ENCODE results near the gene NUP88.
"Not testable (repeated sequence)": the region's sequence is repeated elsewhere in the genome, so short reads cannot be mapped to it uniquely, and the experiment has no call there.

Gene NUP88

GRCh38 chr17:5444209-5444608 lies 24.7 kb upstream of the NUP88 start:
- no peak for DNase-seq (ENCODE audit: low read depth)

GRCh38 chr17:5443728-5444127 lies 24.3 kb upstream of the NUP88 start:
- H3K4me3 ChIP-seq (ENCODE audit: low read depth, low read length), result no peak overlapping the region
- no peak for TF ChIP-seq CTCF (IDR thresholded peaks at IDR 0.05; ENCODE audit: control insufficient read depth, extremely low read depth, insufficient read depth)
- no peak for DNase-seq (ENCODE audit: low read depth)

More at GRCh38 chr17:5444209-5444608, 24.7 kb upstream of the NUP88 start:
- H3K4me3 ChIP-seq (ENCODE audit: low read depth, low read length), result no peak overlapping the region
- no peak for TF ChIP-seq CTCF (IDR thresholded peaks at IDR 0.05; ENCODE audit: control insufficient read depth, extremely low read depth, insufficient read depth)

GRCh38 chr17:5439446-5439764 lies 19.9 kb upstream of the NUP88 start:
- peak overlapping the region; percentile 95 for H3K4me3 ChIP-seq (ENCODE audit: low read depth, low read length)
- no peak for TF ChIP-seq CTCF (IDR thresholded peaks at IDR 0.05; ENCODE audit: control insufficient read depth, extremely low read depth, insufficient read depth)
- DNase-seq (ENCODE audit: low read depth), result no peak

- peak within 1 kb of the TSS; percentile 95 for H3K4me3 ChIP-seq (ENCODE audit: low read depth, low read length)
- peak; percentile 79 for DNase-seq (ENCODE audit: low read depth)
- peak; percentile 94 for TF ChIP-seq CTCF (IDR thresholded peaks at IDR 0.05; ENCODE audit: control insufficient read depth, extremely low read depth, insufficient read depth)
Measured at GRCh38 chr17:5438716-5439445, 19.4 kb upstream of the NUP88 start, which contains the start of gene C1QBP. Gene C1QBP, minus strand, starts transcription at chr17:5439155. Its CDS starts 82 bp downstream, at chr17:5439073.

- H3K4me3 ChIP-seq (ENCODE audit: low read depth, low read length), result peak overlapping the region; percentile 95
- DNase-seq (ENCODE audit: low read depth), result no peak
- no peak for TF ChIP-seq CTCF (IDR thresholded peaks at IDR 0.05; ENCODE audit: control insufficient read depth, extremely low read depth, insufficient read depth)
Measured at GRCh38 chr17:5437721-5438317, 18.4 kb upstream of the NUP88 start.

- H3K4me3 ChIP-seq (ENCODE audit: low read depth, low read length); DNase-seq (ENCODE audit: low read depth): not testable (repeated sequence)
Measured at GRCh38 chr17:5435781-5436315, 16.4 kb upstream of the NUP88 start.

- H3K4me3 ChIP-seq (ENCODE audit: low read depth, low read length), result no peak overlapping the region
- no peak for DNase-seq (ENCODE audit: low read depth)
- TF ChIP-seq CTCF (IDR thresholded peaks at IDR 0.05; ENCODE audit: control insufficient read depth, extremely low read depth, insufficient read depth), result no peak
Measured at GRCh38 chr17:5434984-5435383, 15.5 kb upstream of the NUP88 start.

Measured in LNCaP clone FGC (cell line).